GM15510 (cell line): Measurements from ENCODE around the gene SLC25A39.

ENCODE experiments used
- POLR2A ChIP-seq: IDR thresholded peaks from 3 replicates; pipeline ENCODE4 v1.6.1; 2011; ENCODE audit warnings: borderline replicate concordance; ENCODE audit not compliant: insufficient read length; ENCODE audit errors: extremely low read depth

SLC25A39 gene

GRCh38 chr17:44321246-44322120 is 3.1 kb downstream of the SLC25A39 start:
- no peak for TF ChIP-seq POLR2A

GRCh38 chr17:44320066-44320465 is 4.6 kb downstream of the SLC25A39 start:
- TF ChIP-seq POLR2A = no peak

GRCh38 chr17:44318077-44318892 is 6.3 kb downstream of the SLC25A39 start:
- no peak for TF ChIP-seq POLR2A

- TF ChIP-seq POLR2A = no peak
Measured at GRCh38 chr17:44317545-44317944, 7.1 kb downstream of the SLC25A39 start.

GRCh38 chr17:44315760-44316731 is 8.6 kb downstream of the SLC25A39 start:
- no peak for TF ChIP-seq POLR2A

GRCh38 chr17:44314869-44315661 is 9.6 kb downstream of the SLC25A39 start:
- no peak for TF ChIP-seq POLR2A

- no peak for TF ChIP-seq POLR2A
Measured at GRCh38 chr17:44314524-44314868, 10.1 kb downstream of the SLC25A39 start.

- TF ChIP-seq POLR2A = no peak
Measured at GRCh38 chr17:44314031-44314430, 10.6 kb downstream of the SLC25A39 start.

GRCh38 chr17:44312396-44313104 is 12.1 kb downstream of the SLC25A39 start:
- no peak for TF ChIP-seq POLR2A

- no peak for TF ChIP-seq POLR2A
Measured at GRCh38 chr17:44311562-44312181, 13.0 kb downstream of the SLC25A39 start.

GRCh38 chr17:44310609-44311376 is 13.8 kb downstream of the SLC25A39 start:
- no peak for TF ChIP-seq POLR2A

- TF ChIP-seq POLR2A = no peak
Measured at GRCh38 chr17:44310188-44310587, 14.4 kb downstream of the SLC25A39 start.
